WTC11 (cell line): ENCODE measurements around the gene SLC9A7. TPM values are rescaled to one million over a fixed set of nuclear protein-coding genes. Genes with fewer than 3 reads are reported as not detected.
A peak's percentile ranks its signal among the peaks of the same experiment; 100 is the strongest.

Experiments used
- ATAC-seq: fragments of 200-7000 bp; cut with Tn5 transposase; 2 replicates; pipeline ENCODE4 v1.10.0; 2021; ENCODE audit warnings: mild to moderate bottlenecking, moderate library complexity
- CTCF ChIA-PET: fragments of 300-600 bp; sonication (Branson Sonifier 250); formaldehyde crosslinking; loops from one replicate; lab custom pipeline; 2021; ENCODE audit warnings: antibody characterized with exemption; lab: Charles Lee
- POLR2A ChIA-PET: fragments of 350-600 bp; sonication (Branson Sonifier 250); formaldehyde crosslinking; loops from one replicate; lab custom pipeline; 2021; ENCODE audit warnings: antibody characterized with exemption; lab: Charles Lee
- DNase-seq: peaks from one replicate; pipeline ENCODE4 v3.0.0; 2021; ENCODE audit warnings: low spot score
- H3K27ac Mint-ChIP-seq: 2 replicates; pipeline ENCODE4 v1.8.0; 2021; ENCODE audit warnings: mixed read lengths
- H3K27me3 Mint-ChIP-seq: 2 replicates; pipeline ENCODE4 v1.8.0; 2021; ENCODE audit warnings: low read depth, mild to moderate bottlenecking, moderate library complexity, mixed read lengths
- H3K36me3 Mint-ChIP-seq: 2 replicates; pipeline ENCODE4 v1.8.0; 2021; ENCODE audit warnings: mixed read lengths
- H3K4me1 Mint-ChIP-seq: 2 replicates; pipeline ENCODE4 v1.8.0; 2022; ENCODE audit warnings: mixed read lengths
- H3K4me3 Mint-ChIP-seq: 2 replicates; pipeline ENCODE4 v1.8.0; 2021; ENCODE audit warnings: mild to moderate bottlenecking, moderate library complexity, mixed read lengths
- H3K9me3 Mint-ChIP-seq: 2 replicates; pipeline ENCODE4 v1.8.0; 2021; ENCODE audit warnings: mixed read lengths
- ATF1 ChIP-seq: sonication (generic); formaldehyde crosslinking; IDR thresholded peaks from 2 replicates; pipeline ENCODE4 v1.8.1; 2023; ENCODE audit warnings: mild to moderate bottlenecking, moderate library complexity, missing genetic modification reagents
- ETV6 ChIP-seq: sonication (generic); formaldehyde crosslinking; IDR thresholded peaks from 2 replicates; pipeline ENCODE4 v1.8.1; 2022; ENCODE audit warnings: mild to moderate bottlenecking, missing genetic modification reagents
- IRF2 ChIP-seq: sonication (generic); formaldehyde crosslinking; IDR thresholded peaks from 2 replicates; pipeline ENCODE4 v1.8.0; 2022; ENCODE audit warnings: low read depth, missing genetic modification reagents, borderline replicate concordance
- KAT7 ChIP-seq: sonication (generic); formaldehyde crosslinking; IDR thresholded peaks from 2 replicates; pipeline ENCODE4 v1.8.1; 2023; ENCODE audit warnings: missing genetic modification reagents, mild to moderate bottlenecking, borderline replicate concordance
- NR3C1 ChIP-seq: sonication (generic); formaldehyde crosslinking; conservative IDR thresholded peaks from 2 replicates; pipeline ENCODE4 v1.8.1; 2023; ENCODE audit warnings: low read depth, mild to moderate bottlenecking, missing genetic modification reagents
- RELA ChIP-seq: sonication (generic); formaldehyde crosslinking; IDR thresholded peaks from 2 replicates; pipeline ENCODE4 v1.8.1; 2022; ENCODE audit warnings: missing genetic modification reagents, mild to moderate bottlenecking, borderline replicate concordance
- RORB ChIP-seq: fragments of 250-450 bp; sonication (Bioruptor Pico); IDR thresholded peaks from 2 replicates; pipeline ENCODE4 v1.9.0; 2021; ENCODE audit warnings: mild to moderate bottlenecking
- SMAD4 ChIP-seq: sonication (generic); formaldehyde crosslinking; IDR thresholded peaks from 2 replicates; pipeline ENCODE4 v1.8.0; 2022; ENCODE audit warnings: mild to moderate bottlenecking, missing genetic modification reagents
- TCF7 ChIP-seq: sonication (generic); formaldehyde crosslinking; IDR thresholded peaks from 2 replicates; pipeline ENCODE4 v1.8.0; 2022; ENCODE audit warnings: mild to moderate bottlenecking, low read depth, missing genetic modification reagents, moderate library complexity
- ZBTB43 ChIP-seq: sonication (generic); formaldehyde crosslinking; IDR thresholded peaks from 2 replicates; pipeline ENCODE4 v1.8.1; 2023; ENCODE audit warnings: mild to moderate bottlenecking, missing genetic modification reagents
- ZNF121 ChIP-seq: sonication (generic); formaldehyde crosslinking; IDR thresholded peaks from 2 replicates; pipeline ENCODE4 v1.8.0; 2023; ENCODE audit warnings: missing genetic modification reagents
- ZNF263 ChIP-seq: sonication (generic); formaldehyde crosslinking; IDR thresholded peaks from 2 replicates; pipeline ENCODE4 v1.8.1; 2022; ENCODE audit warnings: low read depth, mild to moderate bottlenecking, moderate library complexity, missing genetic modification reagents
- ZNF281 ChIP-seq: sonication (generic); formaldehyde crosslinking; IDR thresholded peaks from 2 replicates; pipeline ENCODE4 v1.8.0; 2023; ENCODE audit warnings: mild to moderate bottlenecking, missing genetic modification reagents
- ZNF396 ChIP-seq: fragments of 250-450 bp; sonication (Bioruptor Pico); IDR thresholded peaks from 2 replicates; pipeline ENCODE4 v1.8.0; 2021; ENCODE audit warnings: mild to moderate bottlenecking, moderate library complexity, borderline replicate concordance
- total RNA-seq: library from RNA; stranded (reverse); gene quantifications from 3 replicates; pipeline ENCODE4 v1.2.3, GENCODE V29; 2021
- TF ChIP-seq, protein P1 (sequence below): sonication (generic); formaldehyde crosslinking; IDR thresholded peaks from 2 replicates; pipeline ENCODE4 v1.8.1; 2022; ENCODE audit warnings: low read depth, missing genetic modification reagents, borderline replicate concordance
- TF ChIP-seq, protein P2 (sequence below): sonication (generic); formaldehyde crosslinking; IDR thresholded peaks from 2 replicates; pipeline ENCODE4 v1.8.1; 2023; ENCODE audit warnings: mild to moderate bottlenecking, missing genetic modification reagents
- TF ChIP-seq, protein P3 (sequence below): fragments of 250-450 bp; sonication (Bioruptor Pico); IDR thresholded peaks from 2 replicates; pipeline ENCODE4 v2.1.2; 2022; ENCODE audit warnings: mild to moderate bottlenecking, moderate library complexity
- TF ChIP-seq, protein P4 (sequence below): sonication (generic); formaldehyde crosslinking; IDR thresholded peaks from 2 replicates; pipeline ENCODE4 v1.8.0; 2022; ENCODE audit warnings: mild to moderate bottlenecking, missing genetic modification reagents

The SLC9A7 gene
- total RNA-seq, 1 experiment from 2014 or later = 18.0 TPM

GRCh38 chrX:46621572-46621971, 137.3 kb downstream of the SLC9A7 start:
- no peak overlapping the region for H3K4me3 Mint-ChIP-seq
- TF ChIP-seq, protein P1, sequence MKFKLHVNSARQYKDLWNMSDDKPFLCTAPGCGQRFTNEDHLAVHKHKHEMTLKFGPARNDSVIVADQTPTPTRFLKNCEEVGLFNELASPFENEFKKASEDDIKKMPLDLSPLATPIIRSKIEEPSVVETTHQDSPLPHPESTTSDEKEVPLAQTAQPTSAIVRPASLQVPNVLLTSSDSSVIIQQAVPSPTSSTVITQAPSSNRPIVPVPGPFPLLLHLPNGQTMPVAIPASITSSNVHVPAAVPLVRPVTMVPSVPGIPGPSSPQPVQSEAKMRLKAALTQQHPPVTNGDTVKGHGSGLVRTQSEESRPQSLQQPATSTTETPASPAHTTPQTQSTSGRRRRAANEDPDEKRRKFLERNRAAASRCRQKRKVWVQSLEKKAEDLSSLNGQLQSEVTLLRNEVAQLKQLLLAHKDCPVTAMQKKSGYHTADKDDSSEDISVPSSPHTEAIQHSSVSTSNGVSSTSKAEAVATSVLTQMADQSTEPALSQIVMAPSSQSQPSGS (CRISPR knock-in tag) = no peak
- TF ChIP-seq ZNF396 (CRISPR knock-in tag) (no peak), ZNF121 (CRISPR knock-in tag) (no peak), ZBTB43 (no peak), RELA (no peak), IRF2 (CRISPR knock-in tag) (no peak), NR3C1 (no peak), KAT7 (no peak), ZNF263 (CRISPR knock-in tag) (no peak), ATF1 (CRISPR knock-in tag) (no peak), TCF7 (CRISPR knock-in tag) (no peak), SMAD4 (CRISPR knock-in tag) (no peak)
- TF ChIP-seq, protein P2, sequence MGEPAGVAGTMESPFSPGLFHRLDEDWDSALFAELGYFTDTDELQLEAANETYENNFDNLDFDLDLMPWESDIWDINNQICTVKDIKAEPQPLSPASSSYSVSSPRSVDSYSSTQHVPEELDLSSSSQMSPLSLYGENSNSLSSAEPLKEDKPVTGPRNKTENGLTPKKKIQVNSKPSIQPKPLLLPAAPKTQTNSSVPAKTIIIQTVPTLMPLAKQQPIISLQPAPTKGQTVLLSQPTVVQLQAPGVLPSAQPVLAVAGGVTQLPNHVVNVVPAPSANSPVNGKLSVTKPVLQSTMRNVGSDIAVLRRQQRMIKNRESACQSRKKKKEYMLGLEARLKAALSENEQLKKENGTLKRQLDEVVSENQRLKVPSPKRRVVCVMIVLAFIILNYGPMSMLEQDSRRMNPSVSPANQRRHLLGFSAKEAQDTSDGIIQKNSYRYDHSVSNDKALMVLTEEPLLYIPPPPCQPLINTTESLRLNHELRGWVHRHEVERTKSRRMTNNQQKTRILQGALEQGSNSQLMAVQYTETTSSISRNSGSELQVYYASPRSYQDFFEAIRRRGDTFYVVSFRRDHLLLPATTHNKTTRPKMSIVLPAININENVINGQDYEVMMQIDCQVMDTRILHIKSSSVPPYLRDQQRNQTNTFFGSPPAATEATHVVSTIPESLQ (CRISPR knock-in tag) = no peak
- TF ChIP-seq, protein P3, sequence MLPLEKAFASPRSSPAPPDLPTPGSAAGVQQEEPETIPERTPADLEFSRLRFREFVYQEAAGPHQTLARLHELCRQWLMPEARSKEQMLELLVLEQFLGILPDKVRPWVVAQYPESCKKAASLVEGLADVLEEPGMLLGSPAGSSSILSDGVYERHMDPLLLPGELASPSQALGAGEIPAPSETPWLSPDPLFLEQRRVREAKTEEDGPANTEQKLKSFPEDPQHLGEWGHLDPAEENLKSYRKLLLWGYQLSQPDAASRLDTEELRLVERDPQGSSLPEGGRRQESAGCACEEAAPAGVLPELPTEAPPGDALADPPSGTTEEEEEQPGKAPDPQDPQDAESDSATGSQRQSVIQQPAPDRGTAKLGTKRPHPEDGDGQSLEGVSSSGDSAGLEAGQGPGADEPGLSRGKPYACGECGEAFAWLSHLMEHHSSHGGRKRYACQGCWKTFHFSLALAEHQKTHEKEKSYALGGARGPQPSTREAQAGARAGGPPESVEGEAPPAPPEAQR (CRISPR knock-in tag) = no peak
- TF ChIP-seq, all 79 proteins: peak for 0
- ATAC-seq (no peak), DNase-seq (no peak)
- H3K27me3 Mint-ChIP-seq = no peaks in the 10 kb centered on the region
- peaks cover 21% of the 10 kb centered on the region for H3K4me1 Mint-ChIP-seq
- H3K27ac Mint-ChIP-seq = peak overlapping the region; percentile 84
- CTCF ChIA-PET = no interaction called here
- H3K36me3 Mint-ChIP-seq = peaks cover 45% of the 10 kb centered on the region
- 0 out of 2 replicates have a peak, but pooled peaks cover 4% of the 10 kb centered on the region for H3K9me3 Mint-ChIP-seq
- POLR2A ChIA-PET = no interaction called here

DNA sequence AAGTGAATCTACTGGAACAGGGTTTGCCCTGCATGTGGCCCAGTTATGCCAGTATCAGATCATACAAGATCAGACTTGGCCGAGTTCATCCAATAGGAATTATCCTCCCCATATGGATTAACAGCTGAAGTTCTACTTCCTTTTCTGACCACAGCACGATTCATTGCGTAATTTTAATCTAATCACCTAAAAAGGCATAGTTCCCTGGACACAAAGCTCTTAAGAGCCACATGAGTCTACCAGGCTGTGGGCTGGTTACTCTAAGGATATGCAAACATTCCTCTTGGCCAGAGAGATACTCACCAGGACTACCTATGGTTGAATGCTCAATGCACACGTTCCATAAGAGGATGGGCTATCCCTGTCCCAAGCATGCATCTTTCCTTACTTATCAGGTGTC, 138.4 kb downstream of the SLC9A7 start:
- no peak for DNase-seq
- H3K4me1 Mint-ChIP-seq = peaks cover 21% of the 10 kb centered on the region
- 0 out of 2 replicates have a peak, but pooled peaks cover 4% of the 10 kb centered on the region for H3K9me3 Mint-ChIP-seq
- CTCF ChIA-PET = no interaction called here
- no peak for TF ChIP-seq RORB
- TF ChIP-seq, protein P4, sequence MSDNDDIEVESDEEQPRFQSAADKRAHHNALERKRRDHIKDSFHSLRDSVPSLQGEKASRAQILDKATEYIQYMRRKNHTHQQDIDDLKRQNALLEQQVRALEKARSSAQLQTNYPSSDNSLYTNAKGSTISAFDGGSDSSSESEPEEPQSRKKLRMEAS = no peak
- no peak for TF ChIP-seq ZNF281 (CRISPR knock-in tag)
- TF ChIP-seq ETV6 (CRISPR knock-in tag) = no peak
- POLR2A ChIA-PET = no interaction called here
- no peaks in the 10 kb centered on the region for H3K27me3 Mint-ChIP-seq
- peaks cover 44% of the 10 kb centered on the region for H3K36me3 Mint-ChIP-seq
- ATAC-seq = no peak
- H3K4me3 Mint-ChIP-seq = no peak overlapping the region
- H3K27ac Mint-ChIP-seq = no peak overlapping the region
